Epithelial cell of proximal tubule (primary cell): Measurements from ENCODE around the gene PTAR1. TPM values are rescaled to one million over a fixed set of nuclear protein-coding genes. Genes with fewer than 3 reads are reported as not detected.
A peak's percentile ranks its signal among the peaks of the same experiment; 100 is the strongest.

ENCODE experiments used
- DNase-seq: peaks from one replicate; pipeline ENCODE4 v3.0.0-alpha.2; 2011; ENCODE audit warnings: low read depth
- H3K4me3 ChIP-seq: 2 replicates; pipeline ENCODE4 v1.5.1; 2011; ENCODE audit warnings: low read depth, mild to moderate bottlenecking, low read length
- total RNA-seq: library from RNA; depleted of rRNA; stranded (reverse); fragments of >200 nt; gene quantifications from 2 replicates; pipeline ENCODE4 v1.2.3, GENCODE V29; 2015
- TF ChIP-seq, protein P1 (sequence below): conservative IDR thresholded peaks from 2 replicates; pipeline ENCODE4 v1.5.1; 2012; ENCODE audit warnings: low read depth, mild to moderate bottlenecking, low read length

Gene PTAR1
- total RNA-seq, 1 donor from 2014 or later = 32.4 TPM

DNA sequence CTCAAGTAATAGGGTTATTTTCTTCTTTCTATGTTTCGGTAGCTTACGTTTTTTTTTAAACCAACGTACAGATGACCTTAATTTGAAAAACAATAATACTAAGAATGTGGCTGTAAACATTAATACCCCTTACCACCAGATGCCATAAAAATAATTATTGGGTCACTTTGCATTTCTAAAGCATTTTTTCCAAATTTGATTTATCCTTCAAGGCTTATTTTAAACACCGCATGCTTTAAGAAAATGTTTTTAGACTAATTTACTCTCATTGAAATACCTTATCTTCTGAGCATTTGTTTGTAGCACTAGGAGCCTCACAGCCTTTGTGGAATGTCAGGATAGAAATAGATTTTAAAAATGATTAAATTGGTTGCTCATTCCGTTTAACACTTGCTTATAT, 81.9 kb downstream of the PTAR1 start:
- H3K4me3 ChIP-seq = no peak overlapping the region
- DNase-seq = no peak
- TF ChIP-seq, protein P1, sequence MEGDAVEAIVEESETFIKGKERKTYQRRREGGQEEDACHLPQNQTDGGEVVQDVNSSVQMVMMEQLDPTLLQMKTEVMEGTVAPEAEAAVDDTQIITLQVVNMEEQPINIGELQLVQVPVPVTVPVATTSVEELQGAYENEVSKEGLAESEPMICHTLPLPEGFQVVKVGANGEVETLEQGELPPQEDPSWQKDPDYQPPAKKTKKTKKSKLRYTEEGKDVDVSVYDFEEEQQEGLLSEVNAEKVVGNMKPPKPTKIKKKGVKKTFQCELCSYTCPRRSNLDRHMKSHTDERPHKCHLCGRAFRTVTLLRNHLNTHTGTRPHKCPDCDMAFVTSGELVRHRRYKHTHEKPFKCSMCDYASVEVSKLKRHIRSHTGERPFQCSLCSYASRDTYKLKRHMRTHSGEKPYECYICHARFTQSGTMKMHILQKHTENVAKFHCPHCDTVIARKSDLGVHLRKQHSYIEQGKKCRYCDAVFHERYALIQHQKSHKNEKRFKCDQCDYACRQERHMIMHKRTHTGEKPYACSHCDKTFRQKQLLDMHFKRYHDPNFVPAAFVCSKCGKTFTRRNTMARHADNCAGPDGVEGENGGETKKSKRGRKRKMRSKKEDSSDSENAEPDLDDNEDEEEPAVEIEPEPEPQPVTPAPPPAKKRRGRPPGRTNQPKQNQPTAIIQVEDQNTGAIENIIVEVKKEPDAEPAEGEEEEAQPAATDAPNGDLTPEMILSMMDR = no peak

DNA sequence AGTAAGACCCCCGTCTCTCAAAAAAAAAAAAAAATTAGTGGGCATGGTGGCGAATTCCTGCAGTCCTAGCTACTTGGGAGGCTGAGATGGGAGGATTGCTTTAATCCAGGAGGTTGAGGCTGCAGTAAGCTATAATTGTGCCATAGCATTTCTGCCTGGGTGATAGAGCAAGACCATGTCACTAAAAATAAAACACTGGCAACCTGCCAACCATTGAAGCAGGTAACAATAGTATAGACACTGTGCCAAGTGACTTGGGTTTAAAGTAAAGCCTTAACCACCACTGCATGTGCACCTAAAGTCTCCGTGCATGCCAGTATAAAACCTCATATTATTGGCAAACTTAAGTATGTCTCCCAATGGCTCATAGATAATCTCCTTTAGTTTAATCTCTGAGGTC, 84.2 kb downstream of the PTAR1 start:
- TF ChIP-seq, protein P1 = no peak
- no peak overlapping the region for H3K4me3 ChIP-seq
- no peak for DNase-seq

DNA sequence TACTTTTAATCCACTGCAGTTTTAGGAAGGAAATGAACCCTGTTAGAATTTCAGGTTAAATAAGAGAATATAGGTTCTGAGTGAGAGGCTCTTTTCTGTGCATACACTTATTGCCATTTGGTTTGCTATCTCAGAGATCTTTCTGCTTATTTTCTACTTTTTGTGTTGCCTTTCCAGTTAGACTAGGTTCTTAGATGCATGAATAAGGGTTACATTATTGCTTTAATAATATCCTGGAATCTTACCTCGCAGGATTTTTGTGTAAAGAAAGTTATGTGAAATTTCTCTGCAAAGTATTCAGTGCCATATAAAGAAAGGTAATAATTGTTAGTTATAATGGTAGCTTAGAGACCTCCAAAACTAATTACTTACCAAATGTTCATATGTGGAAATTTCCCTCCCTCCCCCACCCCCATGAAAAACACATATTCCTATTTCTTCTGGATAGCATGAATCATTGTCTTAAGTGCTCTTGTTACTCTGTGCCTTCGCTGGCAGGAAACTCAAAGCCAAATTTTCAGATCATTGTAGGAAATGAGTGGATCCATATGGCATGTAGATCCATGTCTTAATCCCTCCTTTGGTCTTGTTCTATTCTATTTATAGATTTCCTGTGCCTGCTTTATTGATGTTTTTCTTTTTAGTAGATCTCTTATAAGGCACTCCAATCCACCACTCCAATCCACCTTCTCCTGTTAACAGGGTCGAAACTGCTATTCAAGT, 84.9 kb downstream of the PTAR1 start:
- DNase-seq = no peak
- no peak overlapping the region for H3K4me3 ChIP-seq
- TF ChIP-seq, protein P1 = no peak

DNA sequence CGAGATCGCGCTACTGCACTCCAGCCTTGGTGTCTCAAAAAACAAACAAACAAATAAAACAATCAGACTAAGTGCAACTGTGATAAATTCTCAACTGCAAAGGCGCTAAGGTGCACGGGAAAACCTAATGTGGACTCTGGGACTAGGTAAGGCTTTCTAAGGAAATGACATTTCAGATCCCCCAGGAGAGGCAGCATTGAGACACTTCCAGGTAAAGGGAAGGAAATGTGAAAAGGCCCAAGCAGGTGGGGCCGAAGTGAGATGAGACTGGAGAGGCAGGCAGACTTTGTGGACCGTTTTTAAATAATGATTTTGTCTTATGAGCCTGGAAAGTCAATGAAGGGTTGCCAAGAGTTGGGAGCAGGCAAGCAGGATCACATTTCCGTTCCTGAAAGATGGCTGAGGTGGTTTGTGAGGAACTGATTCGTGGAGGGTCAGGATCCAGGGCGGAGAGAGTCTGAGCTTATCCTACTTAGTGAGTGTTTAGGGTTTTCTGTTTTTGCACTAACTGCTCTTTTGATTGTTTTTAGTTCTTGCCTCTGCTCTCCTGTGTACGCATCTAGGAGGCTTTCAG, 85.6 kb downstream of the PTAR1 start:
- H3K4me3 ChIP-seq = no peak overlapping the region
- DNase-seq = no peak
- TF ChIP-seq, protein P1 = peak; percentile 20

- DNase-seq = no peak
- TF ChIP-seq, protein P1 = no peak
- H3K4me3 ChIP-seq = peak overlapping the region; percentile 67
Observed at GRCh38 chr9:69673311-69673640, 86.5 kb downstream of the PTAR1 start.

GRCh38 chr9:69672596-69673310, 87.1 kb downstream of the PTAR1 start:
- no peak for DNase-seq

More at GRCh38 chr9:69672596-69673310, 87.1 kb downstream of the PTAR1 start:
- TF ChIP-seq, protein P1 = peak; percentile 81
- peak overlapping the region; percentile 67 for H3K4me3 ChIP-seq
